CD4-positive, alpha-beta T cell treated with Interleukin-6 at 100 ng/mL for 8 hours (primary cell): Measurements from ENCODE around the gene IPO11.
"Not testable (repeated sequence)": the region's sequence is repeated elsewhere in the genome, so short reads cannot be mapped to it uniquely, and the experiment has no call there.

ENCODE experiments used
- DNase-seq: peaks from one replicate; pipeline ENCODE4 v3.0.0-alpha.2; 2020; ENCODE audit warnings: mixed read lengths, low spot score

The IPO11 gene

GRCh38 chr5:62649025-62649424 lies 236.5 kb downstream of the IPO11 start:
- no peak for DNase-seq

GRCh38 chr5:62649476-62650113 lies 237.0 kb downstream of the IPO11 start:
- DNase-seq, result no peak

- no peak for DNase-seq
Observed at GRCh38 chr5:62650197-62650596, 237.6 kb downstream of the IPO11 start.

- no peak for DNase-seq
Observed at GRCh38 chr5:62652225-62652624, 239.7 kb downstream of the IPO11 start.

GRCh38 chr5:62653001-62653863 lies 240.7 kb downstream of the IPO11 start:
- DNase-seq, result no peak

- DNase-seq, result no peak
Observed at GRCh38 chr5:62653864-62654575, 241.5 kb downstream of the IPO11 start.

GRCh38 chr5:62657772-62658171 lies 245.2 kb downstream of the IPO11 start:
- not testable (repeated sequence) for DNase-seq

GRCh38 chr5:62661126-62661525 lies 248.6 kb downstream of the IPO11 start:
- no peak for DNase-seq

- no peak for DNase-seq
Observed at GRCh38 chr5:62662521-62662920, 250.0 kb downstream of the IPO11 start.

- DNase-seq, result no peak
Observed at GRCh38 chr5:62671479-62671878, 258.9 kb downstream of the IPO11 start.

- not testable (repeated sequence) for DNase-seq
Observed at GRCh38 chr5:62676596-62676995, 264.0 kb downstream of the IPO11 start.
